Skeletal muscle tissue (tissue), 4 donors: ENCODE measurements around the gene SCN7A. TPM values are rescaled to one million over a fixed set of nuclear protein-coding genes. Genes with fewer than 3 reads are reported as not detected.
"Not testable (repeated sequence)": the region's sequence is repeated elsewhere in the genome, so short reads cannot be mapped to it uniquely, and the experiment has no call there.

Source experiments
- H3K27ac ChIP-seq: one replicate; pipeline ENCODE4 v1.7.0; 2013; ENCODE audit warnings: mild to moderate bottlenecking, low read depth, low read length, inconsistent platforms
- H3K27me3 ChIP-seq, 3 donors: one replicate each; pipeline ENCODE4 v1.7.0; 2013; ENCODE audit warnings: low read length in 3 of 3; ENCODE audit not compliant: control insufficient read depth in 3 of 3, insufficient read depth in 3 of 3
- H3K36me3 ChIP-seq, 3 donors: one replicate each; pipeline ENCODE4 v1.7.0; 2013; ENCODE audit warnings: low read length in 3 of 3; ENCODE audit not compliant: control insufficient read depth in 3 of 3, insufficient read depth in 3 of 3
- H3K4me1 ChIP-seq, 3 donors: one replicate each; pipeline ENCODE4 v1.7.0; 2013; ENCODE audit warnings: low read length in 3 of 3, mild to moderate bottlenecking in 3 of 3; ENCODE audit not compliant: control insufficient read depth in 3 of 3, insufficient read depth in 3 of 3
- H3K4me3 ChIP-seq, 3 donors: one replicate each; pipeline ENCODE4 v1.7.0; 2013; ENCODE audit warnings: low read length in 3 of 3
- H3K9ac ChIP-seq, 3 donors: one replicate each; pipeline ENCODE4 v1.7.0; 2013; ENCODE audit warnings: low read length in 3 of 3, mild to moderate bottlenecking in 3 of 3, moderate library complexity in 2 of 3, low read depth in 1 of 3
- H3K9me3 ChIP-seq, 3 donors: one replicate each; pipeline ENCODE4 v1.7.0; 2013; ENCODE audit warnings: low read length in 3 of 3; ENCODE audit not compliant: control insufficient read depth in 3 of 3
- total RNA-seq: library from RNA; depleted of rRNA; stranded (reverse); fragments of >200 nt; gene quantifications from one replicate; pipeline ENCODE4 v1.2.3, GENCODE V29; 2014
- donor health status: Osteomylitis.

Gene SCN7A
- total RNA-seq, 1 donor from 2014 or later, result 50.6 TPM

DNA sequence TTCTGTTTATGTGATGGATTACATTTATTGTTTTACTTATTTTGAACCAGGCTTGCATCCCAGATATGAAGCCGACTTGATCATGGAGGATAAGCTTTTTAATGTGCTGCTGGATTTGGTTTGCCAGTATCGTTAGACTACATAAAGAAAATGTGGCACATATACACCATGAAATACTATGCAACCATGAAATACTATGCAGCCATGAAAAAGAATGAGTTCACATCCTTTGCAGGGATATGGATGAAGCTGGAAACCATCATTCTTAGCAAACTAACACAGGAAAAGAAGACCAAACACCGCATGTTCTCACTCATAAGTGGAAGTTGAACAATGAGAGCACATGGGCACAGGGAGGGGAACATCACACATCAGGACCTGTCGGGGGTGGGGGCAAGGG, 38.2 kb downstream of the SCN7A start:
- not testable (repeated sequence) for H3K9ac ChIP-seq, H3K4me1 ChIP-seq, H3K27ac ChIP-seq, H3K27me3 ChIP-seq, H3K4me3 ChIP-seq, H3K36me3 ChIP-seq, H3K9me3 ChIP-seq

DNA sequence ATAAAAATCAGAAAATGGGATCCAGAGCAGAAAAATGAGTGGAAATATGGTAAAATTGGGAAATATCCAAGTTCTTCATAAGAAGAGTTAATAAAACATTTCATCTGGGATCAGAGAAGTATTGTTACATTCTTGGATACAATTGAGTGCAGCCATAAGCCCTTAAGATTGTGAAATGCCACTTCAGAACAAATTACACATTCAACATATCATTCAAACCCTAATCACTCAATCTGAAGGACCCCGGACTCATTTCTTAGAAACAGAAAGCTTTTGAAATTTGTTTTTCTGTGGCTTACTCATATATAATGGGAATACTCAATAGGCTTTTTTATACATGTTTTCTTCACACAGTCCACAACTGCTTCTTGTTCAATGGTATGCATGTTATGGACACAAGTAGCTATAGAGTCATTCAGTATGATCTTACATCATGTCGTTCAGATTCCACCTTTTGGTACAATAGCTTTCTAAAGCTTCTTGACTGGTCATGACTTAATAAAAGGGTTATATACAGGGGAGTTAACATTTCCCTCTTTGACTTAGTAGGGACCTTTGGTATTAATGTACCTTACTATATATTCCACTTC, 39.9 kb downstream of the SCN7A start:
- Histone ChIP-seq H3K27ac (no peak overlapping the region), H3K4me1 (no peaks in the 10 kb centered on the region), H3K36me3 (no peaks in the 10 kb centered on the region), H3K9me3 (no peaks in the 10 kb centered on the region), H3K4me3 (no peak overlapping the region), H3K9ac (no peak overlapping the region), H3K27me3 (no peaks in the 10 kb centered on the region)

DNA sequence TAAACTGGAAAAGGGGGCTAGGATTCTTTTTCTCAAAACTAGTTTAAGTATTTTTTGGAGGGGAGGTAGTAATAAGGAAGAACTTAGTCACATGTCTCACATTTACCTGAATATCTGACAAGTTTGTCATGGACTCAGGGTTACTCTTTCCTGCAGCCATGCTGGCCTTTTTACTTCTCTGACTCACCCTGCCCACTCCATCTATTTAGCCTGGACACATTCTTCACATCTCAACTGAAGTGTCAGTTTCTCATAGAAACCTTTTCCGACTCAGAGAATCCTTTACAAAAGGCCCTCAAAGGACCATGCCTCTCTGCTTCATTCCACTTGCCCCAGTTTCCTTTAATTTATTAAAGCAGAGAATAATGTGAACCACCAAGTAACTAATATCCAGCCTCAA, 42.6 kb downstream of the SCN7A start:
- H3K27me3 ChIP-seq, result no peaks in the 10 kb centered on the region

DNA sequence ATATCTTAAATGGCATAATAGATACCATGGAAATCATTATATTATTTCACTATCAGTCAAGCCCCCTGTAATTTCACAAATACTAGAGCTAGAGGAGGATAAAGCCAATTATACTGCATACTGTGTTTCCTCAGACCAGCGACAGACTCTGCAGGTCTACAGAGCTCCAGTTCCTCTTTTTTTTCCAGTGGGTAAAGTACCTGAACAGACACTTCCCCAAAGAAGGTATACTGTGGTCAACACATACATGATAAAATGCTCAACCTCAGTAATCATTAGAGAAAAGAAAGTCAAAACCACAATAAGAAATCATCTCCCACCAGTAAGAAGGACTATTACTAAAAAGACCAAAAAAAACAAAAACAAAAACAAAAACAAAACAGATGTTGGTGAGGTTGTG, 44.6 kb downstream of the SCN7A start:
- Histone ChIP-seq H3K4me3 (no peak overlapping the region), H3K9me3 (no peaks in the 10 kb centered on the region), H3K9ac (no peak overlapping the region), H3K36me3 (no peaks in the 10 kb centered on the region), H3K27ac (no peak overlapping the region), H3K4me1 (no peaks in the 10 kb centered on the region), H3K27me3 (no peaks in the 10 kb centered on the region)

More for the DNA sequence above, 42.6 kb downstream of the SCN7A start:
- Histone ChIP-seq H3K4me1 (no peaks in the 10 kb centered on the region), H3K36me3 (no peaks in the 10 kb centered on the region), H3K27ac (no peak overlapping the region), H3K4me3 (no peak overlapping the region), H3K9me3 (no peaks in the 10 kb centered on the region), H3K9ac (no peak overlapping the region)

DNA sequence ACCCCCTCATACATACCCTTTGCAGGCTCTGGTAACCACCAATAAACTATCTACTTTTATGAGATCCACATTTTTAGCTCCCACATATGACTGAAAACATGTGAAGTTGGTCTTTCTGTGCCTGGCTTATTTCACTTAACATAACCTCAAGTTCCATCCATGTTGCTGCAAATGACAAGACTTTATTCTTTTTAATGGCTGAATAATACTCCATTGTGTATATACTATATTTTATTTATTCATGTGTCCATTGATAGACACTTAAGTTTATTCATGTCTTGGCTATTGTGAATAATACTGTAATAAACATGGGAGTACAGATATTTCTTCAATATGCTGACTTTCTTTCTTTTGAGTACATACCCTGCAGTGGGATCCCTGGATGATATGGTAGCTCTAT, 45.9 kb downstream of the SCN7A start:
- no peaks in the 10 kb centered on the region for H3K27me3 ChIP-seq
- H3K27ac ChIP-seq, result no peak overlapping the region
- no peak overlapping the region for H3K4me3 ChIP-seq
- H3K36me3 ChIP-seq, result no peaks in the 10 kb centered on the region
- no peaks in the 10 kb centered on the region for H3K9me3 ChIP-seq
- no peak overlapping the region for H3K9ac ChIP-seq
- H3K4me1 ChIP-seq, result no peaks in the 10 kb centered on the region

DNA sequence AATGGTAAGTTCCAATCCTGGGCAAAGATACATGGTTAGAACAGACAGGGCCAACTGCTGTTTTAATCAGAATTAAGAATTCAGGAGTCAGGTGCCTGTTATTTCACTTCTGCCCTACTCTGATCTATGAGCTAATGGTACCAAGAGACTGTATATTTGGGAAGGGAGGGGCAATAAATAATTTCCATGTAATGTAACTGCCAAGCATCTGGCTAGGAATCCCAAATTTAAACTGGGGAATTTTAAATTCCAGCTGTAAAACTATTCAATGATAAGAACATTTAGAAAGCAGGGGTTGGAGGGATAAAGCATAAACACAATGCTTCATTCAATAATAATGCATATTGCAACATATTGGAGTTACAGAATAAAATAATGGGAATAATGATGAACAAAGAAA, 49.7 kb downstream of the SCN7A start:
- Histone ChIP-seq H3K27ac (no peak overlapping the region), H3K36me3 (no peaks in the 10 kb centered on the region)

DNA sequence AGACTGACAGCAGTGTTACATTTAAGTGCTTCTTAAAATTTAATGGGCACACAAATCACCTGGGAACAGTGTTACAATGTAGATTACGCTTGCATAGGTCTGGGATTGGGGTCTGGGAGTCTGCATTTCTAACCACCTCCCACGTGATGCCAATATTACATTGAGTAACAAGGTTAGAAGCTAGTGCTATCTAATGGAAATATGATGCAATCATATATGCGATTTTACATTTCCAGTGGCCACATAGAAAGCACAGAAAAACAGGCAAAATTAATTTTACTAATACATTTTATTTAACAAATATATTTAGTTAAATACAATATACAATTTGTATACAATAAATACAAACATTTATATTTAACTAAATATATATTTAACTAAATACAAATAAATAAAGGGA, 53.7 kb downstream of the SCN7A start:
- no peak overlapping the region for H3K9ac ChIP-seq
- H3K4me1 ChIP-seq, result no peaks in the 10 kb centered on the region
- H3K36me3 ChIP-seq, result no peaks in the 10 kb centered on the region
- no peak overlapping the region for H3K27ac ChIP-seq
- H3K9me3 ChIP-seq, result no peaks in the 10 kb centered on the region
- no peak overlapping the region for H3K4me3 ChIP-seq
- no peaks in the 10 kb centered on the region for H3K27me3 ChIP-seq

More for the DNA sequence above, 49.7 kb downstream of the SCN7A start:
- H3K27me3 ChIP-seq, result no peaks in the 10 kb centered on the region
- no peaks in the 10 kb centered on the region for H3K4me1 ChIP-seq
- H3K9me3 ChIP-seq, result no peaks in the 10 kb centered on the region
- no peak overlapping the region for H3K9ac ChIP-seq
- H3K4me3 ChIP-seq, result no peak overlapping the region

DNA sequence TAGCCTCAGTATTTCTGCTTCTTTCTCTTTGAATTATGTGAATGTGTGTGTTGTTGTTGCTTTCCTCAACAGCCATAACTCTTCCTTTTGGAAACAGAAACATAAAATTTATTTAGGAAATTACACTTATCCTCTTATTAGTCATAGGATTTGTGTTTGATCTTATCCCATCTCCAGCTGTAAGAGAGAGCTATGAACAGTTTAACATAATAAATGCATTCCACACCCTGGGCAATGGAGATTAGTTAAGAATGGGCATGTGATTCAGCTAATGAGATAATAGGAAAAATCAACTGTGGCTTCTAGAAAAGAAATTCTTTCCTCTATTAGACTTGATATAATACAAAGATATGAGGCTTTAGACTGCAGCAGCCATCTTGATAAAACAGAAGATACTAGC, 55.0 kb downstream of the SCN7A start:
- no peak overlapping the region for H3K4me3 ChIP-seq
- H3K27ac ChIP-seq, result no peak overlapping the region
- H3K27me3 ChIP-seq, result no peaks in the 10 kb centered on the region

DNA sequence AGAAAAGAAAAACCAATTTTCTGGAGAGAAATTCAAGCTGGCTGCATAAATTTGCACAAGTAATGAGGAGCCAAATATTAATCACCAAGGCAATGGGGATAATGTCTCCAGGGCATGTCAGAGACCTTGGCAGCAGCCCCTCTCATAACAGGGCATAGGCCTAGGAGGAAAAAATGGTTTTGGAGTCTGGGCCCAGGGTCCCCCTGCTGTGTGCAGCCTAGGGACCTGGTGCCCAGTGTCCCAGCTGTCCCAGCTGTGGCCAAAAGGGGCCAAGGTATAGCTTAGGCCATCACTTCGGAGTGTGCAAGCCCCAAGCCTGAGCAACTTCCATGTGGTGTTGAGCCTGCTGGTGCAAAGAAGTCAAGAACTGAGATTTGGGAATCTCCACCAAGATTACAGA, 57.1 kb downstream of the SCN7A start:
- Histone ChIP-seq H3K27ac (no peak overlapping the region), H3K9me3 (no peaks in the 10 kb centered on the region), H3K36me3 (no peaks in the 10 kb centered on the region), H3K4me1 (no peaks in the 10 kb centered on the region), H3K27me3 (no peaks in the 10 kb centered on the region), H3K9ac (no peak overlapping the region), H3K4me3 (no peak overlapping the region)

More for the DNA sequence above, 55.0 kb downstream of the SCN7A start:
- Histone ChIP-seq H3K9ac (no peak overlapping the region), H3K9me3 (no peaks in the 10 kb centered on the region), H3K4me1 (no peaks in the 10 kb centered on the region), H3K36me3 (no peaks in the 10 kb centered on the region)

DNA sequence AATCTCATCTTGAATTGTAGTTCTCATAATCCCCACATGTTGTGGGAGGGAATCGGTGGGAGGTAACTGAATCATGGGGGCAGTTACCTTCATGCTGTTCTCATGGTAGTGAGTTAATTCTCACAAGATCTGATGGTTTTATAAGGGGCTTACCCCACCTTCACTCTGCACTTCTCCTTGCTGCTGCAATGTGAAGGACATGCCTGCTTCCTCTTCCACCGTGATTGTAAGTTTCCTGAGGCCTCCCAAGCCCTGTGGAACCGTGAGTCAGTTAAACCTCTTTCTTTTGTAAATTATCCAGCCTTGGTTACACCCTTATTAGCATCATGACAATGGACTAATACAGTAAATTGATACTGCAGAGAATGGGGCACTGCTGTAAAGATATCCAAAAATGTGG, 57.9 kb downstream of the SCN7A start:
- H3K27me3 ChIP-seq, result no peaks in the 10 kb centered on the region
- H3K4me3 ChIP-seq, result no peak overlapping the region
- no peak overlapping the region for H3K27ac ChIP-seq
- no peaks in the 10 kb centered on the region for H3K9me3 ChIP-seq
- no peaks in the 10 kb centered on the region for H3K4me1 ChIP-seq
- no peaks in the 10 kb centered on the region for H3K36me3 ChIP-seq
- H3K9ac ChIP-seq, result no peak overlapping the region

DNA sequence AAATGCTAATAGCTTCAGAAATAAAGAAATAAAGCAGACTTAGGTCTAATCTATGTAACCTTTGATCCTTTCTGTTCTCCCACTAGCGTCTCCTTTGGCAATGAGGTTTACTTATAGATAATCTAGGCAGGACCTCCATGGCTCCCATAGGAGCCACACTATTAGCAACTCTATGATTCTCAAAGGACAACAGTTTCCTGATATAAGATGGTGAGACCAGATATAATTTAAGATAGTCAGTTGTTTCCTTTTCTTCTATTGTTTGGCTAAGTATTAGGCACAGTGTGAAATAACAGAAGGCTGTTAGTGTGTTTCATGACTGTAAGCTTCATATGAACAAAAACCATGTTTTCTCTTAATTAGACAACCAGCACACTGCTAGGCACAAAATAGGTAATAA, 59.6 kb downstream of the SCN7A start:
- H3K4me1 ChIP-seq, result no peaks in the 10 kb centered on the region
- no peak overlapping the region for H3K9ac ChIP-seq
- H3K27ac ChIP-seq, result no peak overlapping the region
- no peaks in the 10 kb centered on the region for H3K27me3 ChIP-seq
- H3K36me3 ChIP-seq, result no peaks in the 10 kb centered on the region
- H3K4me3 ChIP-seq, result no peak overlapping the region
- H3K9me3 ChIP-seq, result no peaks in the 10 kb centered on the region
